ENCODE data around the gene SPNS2.

DNA sequence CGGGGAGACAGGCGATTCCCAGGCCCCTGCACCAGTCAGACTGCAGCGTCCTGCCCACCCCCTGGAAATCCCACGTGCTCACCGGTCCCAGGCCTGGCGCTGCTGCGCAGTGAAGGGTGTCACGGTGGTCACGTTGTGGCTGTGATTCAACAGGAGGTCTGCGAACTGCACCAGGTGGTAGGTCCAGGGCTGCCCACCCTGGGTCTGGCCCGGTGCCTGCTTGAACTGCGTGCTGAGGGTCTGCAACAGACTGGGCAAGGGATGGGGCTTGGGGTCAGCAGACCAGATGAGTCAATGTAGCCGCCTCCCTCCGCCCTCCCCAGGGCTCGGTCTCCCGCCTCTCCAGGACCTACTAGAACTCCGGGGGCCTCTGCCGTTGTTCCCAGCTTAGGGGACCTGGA lies 49.4 kb downstream of the SPNS2 start:
- no peak for TF ChIP-seq EP300 (IDR thresholded peaks at IDR 0.05)
- TF ChIP-seq POLR2A (IDR thresholded peaks at IDR 0.05) = no peak
- no peak for TF ChIP-seq CTCF (IDR thresholded peaks at IDR 0.05)
- TF ChIP-seq POLR2AphosphoS5 (IDR thresholded peaks at IDR 0.05) = no peak
